HG02798 (cell line): Measurements from ENCODE around the gene TMBIM1.

ENCODE experiments used
- ATAC-seq: cut with Tn5 transposase; IDR thresholded peaks from one replicate; pipeline ENCODE4 v1.9.1; 2021; ENCODE audit warnings: mild to moderate bottlenecking; ENCODE audit not compliant: unreplicated experiment, poor library complexity

The TMBIM1 gene

DNA sequence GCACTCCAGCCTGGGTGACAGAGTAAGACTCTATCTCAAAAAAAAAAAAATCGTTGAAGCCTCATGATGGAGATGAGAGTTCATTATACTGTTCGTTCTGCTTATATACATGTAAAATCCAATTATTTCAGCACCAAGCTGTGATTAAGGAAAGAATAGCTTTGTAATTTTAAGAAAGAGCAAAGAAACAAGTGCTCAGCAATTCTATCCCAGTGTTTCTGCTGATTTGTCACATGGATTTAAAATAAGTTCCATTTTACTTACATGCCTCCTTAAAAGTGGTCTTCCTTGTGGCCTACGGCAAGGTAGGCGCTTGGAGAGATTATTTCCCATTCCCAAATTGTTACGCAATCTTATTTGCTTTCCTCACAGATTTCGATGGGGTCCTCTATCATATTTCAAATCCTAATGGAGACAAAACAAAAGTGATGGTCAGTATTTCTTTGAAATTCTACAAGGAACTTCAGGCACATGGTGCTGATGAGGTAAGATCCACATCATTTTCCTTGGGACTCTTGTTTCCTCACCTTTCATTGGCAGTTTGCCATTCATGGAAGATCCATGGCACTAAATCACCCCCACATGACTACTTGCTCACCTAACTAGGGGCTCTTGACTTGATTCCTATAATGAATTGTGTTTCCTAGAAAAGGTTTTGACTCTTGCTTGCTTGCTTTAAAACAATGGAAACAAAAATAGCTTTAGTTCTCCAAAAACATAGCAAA lies 63.8 kb downstream of the TMBIM1 start:
- no peak for ATAC-seq

DNA sequence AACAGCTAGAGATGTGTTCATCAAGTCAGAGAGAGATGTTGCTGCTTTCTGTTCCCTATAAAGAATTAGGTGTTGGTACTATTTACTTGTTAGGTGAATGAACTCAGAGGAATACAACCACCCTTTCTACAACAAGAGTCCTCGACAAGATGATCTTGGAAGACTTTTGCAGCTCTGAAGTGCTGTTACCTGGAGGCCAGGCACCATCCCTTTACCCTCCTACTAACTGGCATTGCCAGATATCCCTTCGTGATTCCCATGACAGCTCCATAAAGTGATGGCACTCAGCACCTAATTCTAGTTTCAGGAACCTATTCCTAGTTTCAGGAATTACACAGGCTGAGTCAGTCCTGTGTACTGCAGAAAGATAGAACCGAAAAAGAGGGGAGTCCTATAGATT lies 65.4 kb downstream of the TMBIM1 start:
- ATAC-seq = no peak
